ENCODE results near the gene MAP6.

MAP6 gene

DNA sequence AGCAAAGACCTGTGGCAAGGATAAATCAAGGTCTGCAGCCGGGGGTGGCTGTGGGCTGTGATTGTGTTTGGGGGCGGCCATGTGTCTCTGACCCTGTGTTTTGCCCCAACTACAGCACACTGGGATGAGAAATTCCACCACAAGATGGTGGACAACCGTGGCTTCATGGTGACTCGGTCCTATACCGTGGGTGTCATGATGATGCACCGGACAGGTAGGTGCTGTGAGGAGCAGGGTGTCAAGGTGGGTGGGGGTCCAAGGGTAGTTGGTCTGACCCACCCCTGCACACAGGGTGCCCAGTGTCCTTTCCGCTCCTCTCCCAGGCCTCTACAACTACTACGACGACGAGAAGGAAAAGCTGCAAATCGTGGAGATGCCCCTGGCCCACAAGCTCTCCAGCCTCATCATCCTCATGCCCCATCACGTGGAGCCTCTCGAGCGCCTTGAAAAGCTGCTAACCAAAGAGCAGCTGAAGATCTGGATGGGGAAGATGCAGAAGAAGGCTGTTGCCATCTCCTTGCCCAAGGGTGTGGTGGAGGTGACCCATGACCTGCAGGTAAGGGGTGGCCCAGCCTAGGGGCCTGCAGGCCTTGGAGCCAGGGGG, 100.1 kb downstream of the MAP6 start:
- DNase-seq = no peak

DNA sequence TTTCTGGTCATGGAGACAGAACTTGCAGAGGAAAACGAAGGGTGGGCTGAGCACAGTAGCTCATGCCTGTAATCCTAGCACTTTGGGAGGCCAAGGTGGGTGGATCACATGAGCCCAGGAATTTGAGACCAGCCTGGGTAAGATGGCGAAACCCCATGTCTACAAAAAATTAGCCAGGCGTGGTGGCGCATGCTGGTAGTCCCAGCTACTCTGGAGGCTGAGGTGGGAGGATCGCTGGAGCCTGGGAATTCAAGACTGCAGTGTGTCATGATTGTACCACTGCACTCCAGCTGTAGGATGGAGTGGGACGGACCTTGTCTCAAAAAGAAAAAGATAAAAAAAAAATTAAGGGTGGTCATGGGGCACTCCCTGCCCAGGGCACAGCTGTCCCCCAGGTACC, 100.9 kb downstream of the MAP6 start:
- no peak for DNase-seq

DNA sequence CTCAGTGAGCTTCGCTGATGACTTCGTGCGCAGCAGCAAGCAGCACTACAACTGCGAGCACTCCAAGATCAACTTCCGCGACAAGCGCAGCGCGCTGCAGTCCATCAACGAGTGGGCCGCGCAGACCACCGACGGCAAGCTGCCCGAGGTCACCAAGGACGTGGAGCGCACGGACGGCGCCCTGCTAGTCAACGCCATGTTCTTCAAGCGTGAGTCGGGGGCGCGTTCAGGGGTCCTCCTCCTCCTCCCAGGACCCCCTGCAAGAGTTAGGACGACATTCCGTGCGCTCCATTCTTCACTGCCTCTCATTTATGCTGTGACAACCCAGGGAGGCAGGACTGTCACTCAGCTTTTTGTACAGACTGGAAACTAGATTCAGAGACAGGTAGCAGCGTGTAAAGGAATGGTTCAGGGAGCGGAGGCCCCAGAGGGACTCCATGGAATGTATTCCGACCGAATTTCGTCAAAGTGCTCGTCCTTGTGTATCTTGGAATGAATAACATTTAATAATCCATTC, 102.0 kb downstream of the MAP6 start:
- no peak for DNase-seq

DNA sequence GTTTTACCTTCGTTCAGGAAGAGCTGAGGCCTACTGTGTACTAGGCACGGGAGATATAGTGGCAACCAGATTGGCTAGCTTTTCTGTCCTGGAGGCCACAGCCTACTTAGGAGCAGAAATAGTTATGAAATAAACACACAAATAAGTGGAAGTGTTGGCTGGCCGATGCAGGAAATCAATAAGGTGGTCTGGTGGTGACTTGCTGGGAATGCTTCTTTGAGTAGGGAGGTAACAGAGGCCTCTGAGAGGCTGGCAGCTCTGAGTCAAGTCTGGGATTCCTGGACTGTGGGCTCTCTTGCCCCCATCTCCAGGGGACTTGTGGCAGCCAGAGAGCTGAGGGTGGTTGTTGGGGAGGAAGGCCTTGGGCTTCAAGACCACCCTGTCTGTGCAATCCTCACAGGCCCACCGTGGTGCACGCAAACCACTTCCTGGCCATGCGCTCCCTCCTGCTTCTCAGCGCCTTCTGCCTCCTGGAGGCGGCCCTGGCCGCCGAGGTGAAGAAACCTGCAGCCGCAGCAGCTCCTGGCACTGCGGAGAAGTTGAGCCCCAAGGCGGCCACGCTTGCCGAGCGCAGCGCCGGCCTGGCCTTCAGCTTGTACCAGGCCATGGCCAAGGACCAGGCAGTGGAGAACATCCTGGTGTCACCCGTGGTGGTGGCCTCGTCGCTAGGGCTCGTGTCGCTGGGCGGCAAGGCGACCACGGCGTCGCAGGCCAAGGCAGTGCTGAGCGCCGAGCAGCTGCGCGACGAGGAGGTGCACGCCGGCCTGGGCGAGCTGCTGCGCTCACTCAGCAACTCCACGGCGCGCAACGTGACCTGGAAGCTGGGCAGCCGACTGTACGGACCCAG, 102.7 kb downstream of the MAP6 start:
- DNase-seq = no peak

DNA sequence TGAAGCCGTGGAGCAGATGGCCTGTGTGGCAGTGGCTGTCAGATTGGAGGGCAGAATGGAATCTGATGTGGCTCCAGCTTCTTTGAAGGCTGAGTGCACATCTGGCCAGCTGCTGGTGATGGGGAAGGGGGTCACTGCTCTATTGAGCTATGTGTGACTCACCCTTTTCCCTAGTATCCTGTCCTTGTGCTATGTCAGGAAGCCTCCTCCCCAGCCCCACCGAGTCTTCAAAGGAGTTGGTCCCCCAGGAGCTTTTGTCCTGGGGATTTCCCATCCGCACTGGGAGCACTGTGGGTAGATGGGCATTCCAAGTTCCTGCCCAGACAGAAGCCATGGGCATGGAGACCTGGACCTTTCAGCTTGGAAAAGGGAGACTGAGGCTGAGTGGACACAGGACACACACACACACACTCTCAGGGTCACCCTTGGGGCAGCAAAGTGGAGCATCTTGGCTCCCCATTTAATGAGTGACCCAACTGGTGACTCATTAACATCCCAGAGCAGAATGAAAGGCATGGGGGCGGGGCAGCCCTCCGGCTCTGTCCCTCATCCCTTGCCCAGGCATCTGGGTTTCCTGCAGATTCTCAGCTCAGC, 103.5 kb downstream of the MAP6 start:
- DNase-seq = peak; percentile 25

DNA sequence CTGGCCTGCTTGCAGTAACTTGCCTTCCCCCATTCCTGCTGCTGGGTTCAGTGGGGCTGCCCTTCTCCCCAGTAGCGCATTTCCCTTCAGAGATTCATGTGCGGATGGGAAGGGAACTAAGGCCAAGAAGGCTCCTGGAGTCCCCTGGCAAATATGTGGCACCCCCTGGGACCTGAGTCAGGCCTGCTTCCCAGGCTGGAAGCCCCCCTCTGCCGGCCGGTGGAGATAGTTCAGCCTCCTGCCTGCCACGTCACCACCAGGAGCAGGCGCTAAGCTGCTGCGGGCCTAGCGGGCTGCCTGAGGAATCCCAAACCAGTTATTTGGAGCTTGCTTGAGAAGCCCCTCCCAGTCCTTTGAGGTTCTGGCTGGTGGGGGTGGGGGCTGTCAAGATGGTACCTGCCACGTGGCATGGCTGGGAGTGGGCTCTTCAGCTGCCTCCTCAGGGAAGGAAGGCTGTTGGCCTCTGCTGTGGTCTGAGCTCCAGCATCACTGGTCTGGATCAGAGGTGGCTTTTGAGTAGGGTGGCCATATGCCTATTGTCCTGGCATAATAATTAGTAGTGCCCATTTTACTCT, 104.8 kb downstream of the MAP6 start:
- DNase-seq = peak; percentile 56

DNA sequence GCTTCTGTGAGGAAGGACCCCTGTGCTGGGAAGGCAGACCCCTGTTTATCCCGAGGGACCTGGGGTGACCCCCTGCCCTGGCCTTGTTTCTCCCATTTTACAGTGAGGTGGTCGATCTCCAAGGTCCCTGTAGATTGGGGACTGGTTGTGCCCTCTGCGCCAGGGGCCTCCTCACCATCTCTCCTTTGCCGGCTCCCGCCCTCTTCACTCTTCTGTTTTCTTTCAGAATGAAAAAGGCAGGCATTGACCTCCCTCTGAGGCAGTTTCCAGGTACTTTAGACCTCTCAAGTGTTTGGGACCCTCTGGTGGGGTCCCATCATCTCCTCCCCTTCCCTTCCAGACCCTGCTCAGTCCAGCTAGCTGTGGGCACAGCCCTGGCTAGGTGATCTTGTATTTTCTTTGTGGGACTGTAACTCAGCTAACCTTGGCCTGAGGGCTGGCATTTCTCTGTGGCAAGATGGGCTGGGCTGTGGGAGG, 105.3 kb downstream of the MAP6 start:
- peak; percentile 59 for DNase-seq

DNA sequence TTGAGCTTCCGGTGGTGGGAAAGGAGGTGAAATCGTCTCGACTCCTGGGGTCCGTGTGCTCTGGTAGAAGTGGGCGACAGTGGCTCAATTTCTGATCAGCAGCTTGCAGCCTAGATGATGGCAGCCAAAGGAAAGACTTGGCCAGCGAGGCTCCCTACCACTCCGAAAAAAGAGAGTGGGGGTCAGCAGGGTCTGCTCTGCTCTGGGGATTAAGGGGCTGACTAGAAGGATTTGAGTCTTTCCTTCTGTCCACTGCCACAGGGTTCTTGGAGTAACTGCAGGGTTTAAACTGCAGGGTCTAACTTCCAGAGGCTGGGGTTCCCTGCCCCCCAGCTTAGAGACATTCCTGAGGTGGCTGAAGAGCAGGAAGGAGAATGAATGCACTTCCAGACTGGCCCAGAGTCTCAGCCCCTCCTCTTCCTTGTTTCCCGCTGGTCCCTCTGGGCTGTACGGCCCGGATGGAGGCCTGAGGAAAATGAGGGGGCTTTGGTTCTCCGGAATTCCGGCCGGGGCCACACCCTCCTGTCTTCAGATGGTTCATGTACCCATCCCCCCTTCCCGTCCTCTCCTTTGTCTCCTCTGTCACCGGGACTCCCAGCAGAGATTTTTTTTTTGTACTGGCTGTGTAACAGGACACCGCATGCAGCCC, 105.9 kb downstream of the MAP6 start:
- DNase-seq = no peak

DNA sequence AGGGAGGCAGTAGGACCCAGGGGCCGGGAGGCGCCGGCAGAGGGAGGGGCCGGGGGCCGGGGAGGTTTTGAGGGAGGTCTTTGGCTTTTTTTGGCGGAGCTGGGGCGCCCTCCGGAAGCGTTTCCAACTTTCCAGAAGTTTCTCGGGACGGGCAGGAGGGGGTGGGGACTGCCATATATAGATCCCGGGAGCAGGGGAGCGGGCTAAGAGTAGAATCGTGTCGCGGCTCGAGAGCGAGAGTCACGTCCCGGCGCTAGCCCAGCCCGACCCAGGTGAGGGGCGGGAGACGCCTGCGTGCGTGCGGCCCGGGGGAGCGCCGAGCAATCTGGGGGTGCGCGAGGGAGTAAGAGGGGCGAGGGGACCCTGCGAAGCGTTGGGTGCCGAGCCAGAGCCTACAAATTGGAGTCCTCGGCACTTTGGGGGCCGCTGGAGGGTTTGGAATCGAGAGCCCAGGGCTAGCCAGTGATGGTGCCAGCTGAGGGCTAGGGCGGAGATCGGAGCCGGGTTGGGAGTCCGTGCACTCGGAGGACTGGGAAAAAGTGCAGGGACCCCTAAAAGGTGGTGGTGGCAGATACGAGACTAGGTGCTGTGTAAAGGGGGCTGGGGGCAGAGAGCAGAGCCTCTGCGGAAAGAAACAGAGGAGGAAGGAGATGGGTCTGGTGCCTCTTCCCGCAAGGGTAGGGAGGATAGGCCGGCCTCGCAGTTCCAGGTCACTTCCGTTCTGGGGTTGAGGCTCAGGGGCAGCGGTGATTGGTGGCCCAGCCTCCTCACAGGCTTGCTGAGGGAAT, 106.6 kb downstream of the MAP6 start, which contains the start of gene SERPINH1:
Gene SERPINH1 (plus strand): TSS at position 206 of the 788 bp plus-strand sequence. CDS start 4,097 bp downstream, outside the sequence.
- peak; percentile 85 for DNase-seq

DNA sequence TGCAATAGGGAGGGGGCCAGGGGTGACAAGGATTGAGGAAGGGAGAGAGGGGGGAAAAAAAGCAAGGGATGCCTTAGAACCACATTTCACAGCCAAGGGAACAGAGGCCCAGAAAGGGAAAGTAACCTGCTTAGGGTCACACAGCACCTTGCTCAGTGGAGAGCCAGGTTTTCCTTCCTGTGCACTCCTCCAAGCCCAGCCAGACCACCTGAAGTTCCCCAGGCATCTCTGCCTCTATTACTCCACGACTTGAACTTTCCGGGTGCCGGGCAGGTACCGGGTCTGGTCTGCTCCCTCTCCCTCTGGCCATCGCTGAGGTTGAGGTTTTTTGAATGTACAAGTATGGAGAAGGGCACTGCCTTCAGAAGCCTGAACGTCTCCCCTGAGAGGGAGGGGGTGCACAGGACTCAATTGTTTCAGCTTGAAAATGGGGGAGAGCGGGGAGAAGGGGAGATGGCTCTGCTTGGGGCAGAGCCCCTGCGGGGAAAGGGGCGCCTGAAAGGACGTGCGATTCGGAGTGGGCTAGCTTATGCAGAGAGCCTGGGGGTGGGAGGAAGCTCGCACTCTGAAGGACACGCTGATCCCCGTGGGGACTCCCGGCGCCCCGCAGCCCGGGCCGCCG, 107.3 kb downstream of the MAP6 start:
- no peak for DNase-seq

DNA sequence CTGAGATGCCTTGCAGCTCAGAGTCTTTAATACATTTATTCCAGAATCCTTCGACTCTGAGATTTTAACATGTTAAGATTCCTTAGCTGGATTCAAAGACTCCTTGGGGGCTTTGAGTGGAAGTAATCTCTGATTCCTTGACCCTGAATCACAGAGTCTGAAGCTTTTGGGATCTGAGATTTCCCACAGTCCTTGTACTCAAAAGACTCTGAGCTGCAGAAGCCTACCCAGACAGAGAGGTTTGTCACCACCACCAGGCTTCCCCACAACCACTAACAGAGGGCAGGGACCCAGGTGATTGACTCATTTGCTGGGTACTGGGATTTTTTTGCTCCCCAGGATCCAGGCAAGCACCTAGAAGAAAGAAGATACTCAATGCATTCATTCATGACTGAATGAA, 108.2 kb downstream of the MAP6 start:
- DNase-seq = no peak

DNA sequence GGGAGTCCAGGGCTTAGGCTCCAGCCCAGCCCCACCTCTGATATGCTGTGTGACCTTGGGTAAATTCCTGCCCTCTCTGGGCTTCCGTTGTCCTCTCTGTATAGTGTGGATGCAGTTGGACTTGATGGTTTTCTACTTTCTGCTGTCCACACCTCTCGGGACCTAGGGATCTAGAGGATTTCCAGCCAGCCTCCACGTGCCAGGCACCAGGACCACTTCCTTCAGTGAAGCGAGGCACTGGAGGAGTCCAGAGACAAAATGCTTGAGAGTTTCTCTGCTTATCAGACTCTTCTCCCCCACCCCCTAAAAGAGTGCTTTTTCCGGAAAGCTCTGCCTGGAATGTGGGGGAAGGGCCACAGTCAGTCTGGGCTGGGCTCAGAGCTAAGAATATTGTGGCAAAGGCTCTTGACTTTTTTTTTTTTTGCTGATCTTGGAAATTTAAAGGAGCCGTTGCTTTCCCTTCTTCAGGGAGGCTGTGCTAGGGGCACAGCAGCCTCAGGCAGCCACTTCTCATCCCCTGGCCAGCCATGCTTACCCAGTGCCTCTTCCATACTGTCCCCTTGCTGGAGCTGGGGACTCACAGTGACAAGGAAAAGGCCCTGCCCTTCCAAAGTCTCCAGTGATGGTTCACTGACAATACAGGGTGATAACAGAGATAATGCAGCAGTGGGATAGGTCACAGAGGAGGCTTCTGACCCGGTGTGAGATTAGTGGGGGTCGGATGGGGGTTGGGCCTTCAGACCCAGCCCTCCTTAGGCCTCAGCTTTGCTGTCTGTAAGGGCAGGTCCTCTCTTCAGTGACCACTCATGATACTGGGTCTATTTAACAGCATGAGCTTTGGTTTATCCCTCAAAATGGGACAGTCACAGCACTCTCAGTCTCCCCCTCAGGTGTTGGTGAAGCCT, 109.6 kb downstream of the MAP6 start:
- DNase-seq = peak; percentile 42

DNA sequence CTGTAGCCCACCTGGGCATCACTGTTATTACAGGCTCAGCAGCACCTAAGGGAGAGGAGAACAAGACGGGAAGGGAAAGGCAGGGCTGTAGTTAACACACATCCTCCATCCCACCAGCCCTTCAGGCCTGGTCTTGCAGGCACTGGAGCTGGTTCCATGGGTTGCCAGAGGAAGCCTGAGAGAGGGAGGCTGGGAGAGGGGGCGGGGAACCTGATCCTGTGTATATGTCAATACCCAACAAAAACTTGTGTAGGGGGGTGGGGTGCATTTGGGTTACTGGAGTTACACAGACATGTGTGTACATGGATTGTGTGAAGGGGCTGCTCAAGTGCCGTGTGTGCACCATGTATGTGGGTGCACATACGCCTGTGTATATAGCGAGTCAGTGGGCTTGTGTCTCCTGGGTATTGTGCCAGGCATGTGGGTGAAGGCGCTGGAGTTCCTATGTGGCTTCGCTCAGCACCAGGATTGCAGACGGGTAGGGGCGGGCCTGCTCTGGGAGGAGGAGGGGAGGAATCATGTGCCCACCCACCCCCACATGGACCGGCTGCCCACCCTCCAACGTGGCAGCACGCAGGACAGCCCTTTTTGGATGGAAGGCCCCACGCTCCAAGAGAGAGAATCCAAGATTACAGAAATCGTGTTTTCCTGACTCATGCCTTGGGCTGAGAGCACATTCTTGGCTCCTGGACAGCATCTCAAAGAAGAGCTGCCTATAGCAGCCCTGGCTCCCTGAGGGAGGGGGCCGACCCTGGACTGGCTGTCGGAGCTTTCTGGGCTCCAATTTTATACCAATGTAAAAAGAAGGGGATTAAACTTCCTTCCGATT, 111.0 kb downstream of the MAP6 start:
- DNase-seq = no peak

DNA sequence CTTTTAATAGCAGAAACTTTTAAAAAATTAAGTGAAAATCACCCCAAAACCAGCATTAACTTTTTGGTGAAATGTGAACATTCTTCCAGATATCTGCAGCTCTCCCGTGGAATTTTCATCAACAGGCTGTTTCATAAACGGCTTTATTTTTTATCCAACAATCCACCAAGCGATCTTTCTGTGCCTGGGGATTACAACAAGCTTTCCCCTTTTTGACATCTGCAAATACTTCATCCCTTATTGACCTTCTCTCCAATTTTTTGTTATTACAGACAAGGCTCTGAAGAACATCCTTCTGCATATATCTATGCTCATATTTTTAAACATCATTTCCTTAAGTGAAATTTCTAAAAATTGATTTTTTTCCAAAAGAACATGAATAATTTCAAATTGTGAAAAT, 112.6 kb downstream of the MAP6 start:
- no peak for DNase-seq

DNA sequence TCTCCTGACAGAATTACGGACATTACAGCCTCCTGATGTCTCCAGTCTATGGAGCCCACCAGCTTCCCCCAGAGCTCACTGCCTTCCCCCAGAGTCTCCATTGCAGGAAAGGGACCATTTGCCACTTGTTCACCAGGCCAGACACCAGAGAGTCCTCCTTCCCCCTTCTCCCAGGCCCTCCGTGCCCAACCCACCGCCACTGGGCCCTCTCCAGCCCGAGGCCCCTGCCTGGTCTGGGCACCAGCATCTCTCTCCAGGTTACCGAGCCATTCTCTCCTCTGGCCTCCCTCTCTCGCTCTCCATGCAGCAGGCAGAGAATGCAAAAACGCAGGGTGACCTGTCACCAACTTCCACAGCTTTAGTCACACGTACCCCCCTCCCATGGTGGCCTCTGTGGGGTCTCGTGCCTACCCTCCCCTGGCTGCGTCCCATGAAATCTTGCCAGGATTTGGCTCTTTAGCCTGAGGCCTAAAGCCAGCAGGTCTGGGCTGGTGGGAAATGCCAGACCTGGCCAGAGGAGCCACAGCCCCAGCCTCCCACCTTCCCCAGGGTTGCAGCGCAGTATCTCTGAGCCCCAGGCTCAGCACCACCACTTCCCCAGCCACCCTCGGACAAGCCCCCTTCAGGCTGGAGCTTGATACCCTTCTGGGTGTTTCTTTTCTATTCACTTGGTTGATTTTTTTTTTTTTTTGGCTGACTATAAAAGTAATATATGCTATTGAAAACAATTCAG, 113.6 kb downstream of the MAP6 start:
- no peak for DNase-seq

DNA sequence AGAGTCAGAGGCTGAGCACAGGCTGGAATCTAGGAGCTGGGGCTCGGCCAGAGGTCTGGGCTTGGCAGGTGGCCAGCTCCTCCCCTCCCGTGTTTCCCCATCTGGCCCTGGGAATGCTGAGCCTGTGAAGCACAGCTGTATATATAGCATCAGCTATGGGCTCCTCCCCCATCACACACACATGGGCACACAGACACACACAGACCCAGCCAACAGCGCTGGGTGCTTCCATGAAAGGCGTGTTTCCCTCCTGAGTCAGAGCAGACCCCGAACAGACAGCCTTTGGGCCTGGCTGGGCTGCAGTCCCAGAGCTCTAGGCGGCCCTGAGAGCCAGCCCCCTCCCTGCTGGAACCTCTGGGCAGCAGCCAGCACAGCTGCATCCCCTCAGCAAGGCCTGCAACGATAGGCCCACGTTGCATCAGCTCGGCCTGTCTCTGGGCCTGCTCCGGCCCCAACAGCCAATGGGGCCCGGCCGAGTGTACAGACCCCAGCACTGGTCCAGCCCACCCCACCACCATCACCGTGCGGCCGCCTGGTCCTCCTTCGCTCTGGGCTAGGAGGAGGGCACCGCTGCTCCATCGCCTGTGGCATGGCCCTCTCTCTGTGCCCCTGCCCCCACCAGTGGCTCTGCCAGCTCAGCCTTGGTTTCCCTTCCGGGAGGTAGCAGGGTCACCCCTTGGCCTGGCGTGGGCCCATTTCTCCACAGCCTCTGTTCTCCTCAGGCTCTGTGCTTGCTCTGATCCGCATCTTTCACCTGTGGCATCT, 114.4 kb downstream of the MAP6 start:
- DNase-seq = peak; percentile 79

DNA sequence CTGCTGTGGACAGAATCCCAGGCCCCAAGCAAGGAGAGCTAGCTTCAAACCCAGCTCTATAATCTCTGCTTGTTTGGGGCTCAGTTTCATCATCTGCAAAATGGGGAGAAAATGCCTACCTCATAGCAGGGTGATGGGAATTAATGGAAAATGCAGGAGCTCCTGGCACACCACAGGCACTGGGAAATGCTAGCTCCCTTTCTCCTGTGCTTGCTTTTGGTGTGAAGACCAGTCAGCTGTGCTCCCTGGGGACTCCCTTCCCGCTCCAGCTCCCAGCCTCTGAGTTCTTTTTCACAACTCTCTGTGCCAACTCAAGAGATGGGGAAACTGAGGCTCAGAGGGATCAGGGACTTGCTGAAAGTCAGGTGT, 115.0 kb downstream of the MAP6 start:
- DNase-seq = no peak
